GM19099 (cell line): ENCODE measurements around the gene SPTBN4.

Experiments
- POLR2A ChIP-seq: IDR thresholded peaks from 3 replicates; pipeline ENCODE4 v1.6.1; 2011; ENCODE audit warnings: low read depth; ENCODE audit not compliant: insufficient read length; ENCODE audit errors: extremely low read depth

Gene SPTBN4

GRCh38 chr19:40605216-40605971 is 138.6 kb downstream of the SPTBN4 start:
- TF ChIP-seq POLR2A: peak; percentile 32

- no peak for TF ChIP-seq POLR2A
These were observed 140.8 kb downstream of the SPTBN4 start for GRCh38 chr19:40607311-40608239.

- no peak for TF ChIP-seq POLR2A
These were observed 141.4 kb downstream of the SPTBN4 start for GRCh38 chr19:40608240-40608621.

GRCh38 chr19:40608957-40609356 is 142.2 kb downstream of the SPTBN4 start:
- TF ChIP-seq POLR2A: no peak

DNA sequence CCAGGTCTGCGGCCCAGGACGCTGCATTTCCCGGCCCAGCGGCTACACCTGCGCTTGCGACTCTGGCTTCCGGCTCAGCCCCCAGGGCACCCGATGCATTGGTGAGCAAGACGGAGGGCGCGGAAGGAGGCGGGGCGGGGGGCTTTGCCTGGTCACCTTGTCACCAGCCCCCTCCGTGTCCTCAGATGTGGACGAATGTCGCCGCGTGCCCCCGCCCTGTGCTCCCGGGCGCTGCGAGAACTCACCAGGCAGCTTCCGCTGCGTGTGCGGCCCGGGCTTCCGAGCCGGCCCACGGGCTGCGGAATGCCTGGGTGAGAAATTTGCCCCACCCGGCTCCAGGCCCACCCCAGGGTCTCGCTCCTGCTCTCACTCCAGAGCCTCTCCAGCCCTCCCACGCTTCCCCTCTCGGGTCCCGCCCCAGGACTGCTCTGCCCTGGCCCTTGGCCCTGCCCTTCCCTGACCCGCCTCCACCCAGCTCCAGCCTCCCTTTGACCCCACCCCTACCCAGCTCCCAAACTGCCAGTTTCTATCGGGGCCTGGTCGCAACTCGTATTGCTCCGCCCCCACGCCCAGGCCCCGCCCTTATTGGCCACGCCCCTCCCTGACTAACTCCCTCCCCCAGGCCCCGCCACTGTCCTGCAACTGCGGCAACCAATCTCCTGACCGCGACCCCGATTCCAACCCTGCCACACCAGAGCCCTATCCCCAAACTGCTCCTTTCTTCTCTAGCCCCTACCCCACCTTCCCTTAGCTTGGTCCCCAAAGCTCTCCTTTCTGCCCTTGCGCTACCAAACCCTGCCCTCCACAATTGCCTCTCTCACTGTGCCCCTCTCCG is 143.0 kb downstream of the SPTBN4 start:
- TF ChIP-seq POLR2A: peak; percentile 52

- TF ChIP-seq POLR2A: no peak
These were observed 143.7 kb downstream of the SPTBN4 start for GRCh38 chr19:40610396-40611064.

DNA sequence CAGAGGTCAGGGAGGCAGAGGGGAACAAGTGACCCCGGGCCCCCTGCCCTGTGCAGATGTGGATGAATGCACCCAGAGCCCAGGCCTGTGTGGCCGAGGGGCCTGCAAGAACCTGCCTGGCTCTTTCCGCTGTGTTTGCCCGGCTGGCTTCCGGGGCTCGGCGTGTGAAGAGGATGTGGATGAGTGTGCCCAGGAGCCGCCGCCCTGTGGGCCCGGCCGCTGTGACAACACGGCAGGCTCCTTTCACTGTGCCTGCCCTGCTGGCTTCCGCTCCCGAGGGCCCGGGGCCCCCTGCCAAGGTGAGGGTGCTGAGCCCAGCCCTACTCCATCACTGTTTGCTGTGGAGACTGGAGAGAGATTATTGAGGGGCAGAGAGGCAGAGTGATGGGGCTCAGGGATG is 144.3 kb downstream of the SPTBN4 start:
- no peak for TF ChIP-seq POLR2A

- TF ChIP-seq POLR2A: no peak
These were observed 145.3 kb downstream of the SPTBN4 start for GRCh38 chr19:40611900-40612698.

DNA sequence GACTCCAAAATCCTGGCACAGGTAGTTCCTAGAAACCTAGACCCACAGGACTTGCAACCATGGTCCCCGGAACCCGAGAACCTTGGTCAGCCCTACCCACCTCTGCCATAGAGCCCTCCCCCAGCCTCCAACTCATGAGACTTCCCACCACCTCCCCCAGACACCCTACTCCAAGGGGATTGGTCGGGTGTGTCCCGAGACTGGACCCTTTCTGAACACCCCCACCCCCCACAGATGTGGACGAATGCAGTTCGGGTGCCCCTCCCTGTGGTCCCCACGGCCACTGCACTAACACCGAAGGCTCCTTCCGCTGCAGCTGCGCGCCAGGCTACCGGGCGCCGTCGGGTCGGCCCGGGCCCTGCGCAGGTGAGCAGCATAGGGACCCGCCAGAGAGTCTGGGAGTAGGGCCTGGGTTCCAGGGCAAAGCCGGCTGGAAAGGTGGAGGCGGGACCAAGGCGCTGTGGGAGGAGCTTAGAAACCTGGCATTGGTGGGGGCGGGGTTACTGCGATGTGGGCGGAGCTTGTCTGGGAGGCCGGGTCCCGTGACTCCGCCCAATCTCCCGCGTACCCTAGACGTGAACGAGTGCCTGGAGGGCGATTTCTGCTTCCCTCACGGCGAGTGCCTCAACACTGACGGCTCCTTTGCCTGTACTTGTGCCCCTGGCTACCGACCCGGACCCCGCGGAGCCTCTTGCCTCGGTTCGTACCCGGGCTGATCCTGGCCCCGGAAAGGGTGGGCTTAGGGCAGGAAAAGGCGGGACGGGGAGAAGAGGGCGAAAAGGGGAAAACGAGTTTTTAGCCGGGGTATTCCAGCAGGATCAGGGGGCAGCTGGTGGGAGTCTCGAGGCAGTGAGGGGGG is 146.3 kb downstream of the SPTBN4 start:
- peak; percentile 32 for TF ChIP-seq POLR2A

- peak; percentile 42 for TF ChIP-seq POLR2A
These were observed 147.2 kb downstream of the SPTBN4 start for GRCh38 chr19:40613690-40614621.

DNA sequence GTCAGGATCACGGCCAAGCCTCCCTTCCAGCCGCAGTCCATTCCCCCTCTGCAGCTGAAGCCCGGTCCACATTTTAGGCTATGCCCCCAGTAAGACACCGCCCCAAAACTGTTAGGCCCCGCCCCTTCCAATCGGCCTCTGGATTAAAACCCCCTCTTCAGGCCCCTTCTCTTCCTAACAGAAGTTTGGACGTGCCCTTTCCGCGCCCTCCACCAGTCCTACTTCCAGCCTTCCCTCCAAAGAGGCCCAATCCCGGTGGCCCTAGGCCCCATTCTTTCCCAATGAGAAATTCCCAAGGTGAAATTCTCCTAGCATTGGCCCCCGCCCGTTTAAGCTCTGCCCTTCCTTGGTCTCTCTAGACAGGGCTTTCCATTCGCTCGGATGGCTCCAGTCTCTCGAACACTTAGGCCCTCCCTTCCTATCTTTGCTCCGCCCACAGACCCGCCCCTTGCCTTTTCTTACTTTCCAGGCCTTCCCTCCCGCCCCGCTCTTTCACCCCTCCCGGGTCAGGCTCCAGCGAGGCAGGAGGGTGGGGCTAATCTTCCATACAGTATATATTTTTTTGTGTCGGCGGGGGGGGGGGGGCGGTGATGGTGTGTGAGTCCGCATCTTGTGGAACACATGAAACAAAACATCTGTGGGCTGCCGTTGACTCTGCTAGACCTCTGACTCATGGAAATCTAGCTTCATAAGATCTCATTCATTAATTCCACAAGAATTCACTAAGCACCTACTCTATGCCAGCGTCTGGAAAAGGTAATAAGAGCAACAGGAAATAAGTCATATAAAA is 148.0 kb downstream of the SPTBN4 start:
- no peak for TF ChIP-seq POLR2A

DNA sequence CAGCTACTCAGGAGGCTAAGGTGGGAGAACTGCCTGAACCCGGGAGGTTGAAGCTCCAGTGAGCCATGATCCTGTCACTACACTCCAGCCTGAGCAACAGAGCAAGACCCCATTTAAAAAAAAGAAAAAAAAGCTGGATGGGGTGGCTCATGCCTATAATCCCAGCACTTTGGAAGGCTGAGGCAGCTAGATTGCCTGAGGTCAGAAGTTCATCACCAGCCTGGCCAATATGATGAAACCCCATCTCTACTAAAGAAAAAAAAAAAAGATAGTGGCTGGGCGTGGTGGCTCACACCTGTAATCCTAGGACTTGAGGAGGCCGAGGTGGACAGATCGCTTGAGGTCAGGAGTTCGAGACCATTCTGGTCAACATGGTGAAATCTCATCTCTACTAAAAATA is 149.4 kb downstream of the SPTBN4 start:
- TF ChIP-seq POLR2A: no peak
